H9 (cell line): ENCODE data around the gene STXBP1. TPM values are rescaled to one million over a fixed set of nuclear protein-coding genes. Genes with fewer than 3 reads are reported as not detected.

Experiments used
- DNase-seq: peaks from one replicate; pipeline ENCODE4 v3.0.0-alpha.2; 2017
- H2AFZ ChIP-seq: one replicate; pipeline ENCODE4 v1.6.1; 2013; ENCODE audit warnings: mild to moderate bottlenecking, low read length, control low read depth, moderate library complexity
- H2AK5ac ChIP-seq: 2 replicates; pipeline ENCODE4 v1.6.1; 2013; ENCODE audit warnings: low read length, control low read depth, mixed read lengths; ENCODE audit not compliant: insufficient read length
- H2BK120ac ChIP-seq: one replicate; pipeline ENCODE4 v1.6.1; 2013; ENCODE audit warnings: low read depth, mild to moderate bottlenecking, low read length, control low read depth, inconsistent platforms; ENCODE audit not compliant: poor library complexity, severe bottlenecking
- H2BK12ac ChIP-seq: 2 replicates; pipeline ENCODE4 v1.6.1; 2013; ENCODE audit warnings: low read length, control low read depth, mixed read lengths, low read depth; ENCODE audit not compliant: insufficient read length
- H2BK15ac ChIP-seq: 2 replicates; pipeline ENCODE4 v1.6.1; 2013; ENCODE audit warnings: low read depth, low read length, control low read depth
- H2BK20ac ChIP-seq: one replicate; pipeline ENCODE4 v1.6.1; 2013; ENCODE audit warnings: low read depth, mild to moderate bottlenecking, low read length, control low read depth, inconsistent platforms; ENCODE audit not compliant: poor library complexity, severe bottlenecking
- H2BK5ac ChIP-seq: 2 replicates; pipeline ENCODE4 v1.6.1; 2013; ENCODE audit warnings: low read length, control low read depth, mixed read lengths; ENCODE audit not compliant: insufficient read length
- H3K14ac ChIP-seq: 2 replicates; pipeline ENCODE4 v1.6.1; 2013; ENCODE audit warnings: low read length, control low read depth; ENCODE audit not compliant: insufficient read depth
- H3K18ac ChIP-seq: 2 replicates; pipeline ENCODE4 v1.6.1; 2013; ENCODE audit warnings: low read depth, mild to moderate bottlenecking, mixed read lengths, low read length, control low read depth; ENCODE audit not compliant: insufficient read length
- H3K23ac ChIP-seq: 2 replicates; pipeline ENCODE4 v1.6.1; 2013; ENCODE audit warnings: low read length, control low read depth, mixed read lengths, low read depth; ENCODE audit not compliant: insufficient read length
- H3K23me2 ChIP-seq: 2 replicates; pipeline ENCODE4 v1.6.1; 2013; ENCODE audit warnings: low read depth, mild to moderate bottlenecking, mixed read lengths, low read length, control low read depth; ENCODE audit not compliant: insufficient read length, poor library complexity, severe bottlenecking
- H3K27ac ChIP-seq: 2 replicates; pipeline ENCODE4 v1.5.1; 2013; ENCODE audit warnings: low read length, control low read depth, mixed read lengths, low read depth; ENCODE audit not compliant: insufficient read length
- H3K27me3 ChIP-seq: 2 replicates; pipeline ENCODE4 v1.6.1; 2013; ENCODE audit warnings: low read length, control low read depth, inconsistent platforms; ENCODE audit not compliant: insufficient read depth
- H3K4ac ChIP-seq: 2 replicates; pipeline ENCODE4 v1.6.1; 2013; ENCODE audit warnings: low read depth, mild to moderate bottlenecking, control low read depth, inconsistent platforms, low read length, moderate library complexity
- H3K4me1 ChIP-seq: 2 replicates; pipeline ENCODE4 v1.6.1; 2013; ENCODE audit warnings: low read length, control low read depth, inconsistent platforms; ENCODE audit not compliant: insufficient read depth
- H3K4me2 ChIP-seq: 2 replicates; pipeline ENCODE4 v1.6.1; 2013; ENCODE audit warnings: low read length, control low read depth, mixed read lengths; ENCODE audit not compliant: insufficient read length, insufficient read depth
- H3K56ac ChIP-seq: 2 replicates; pipeline ENCODE4 v1.6.1; 2013; ENCODE audit warnings: low read depth, mild to moderate bottlenecking, mixed read lengths, low read length, control low read depth; ENCODE audit not compliant: insufficient read length
- H3K79me1 ChIP-seq: 2 replicates; pipeline ENCODE4 v1.6.1; 2013; ENCODE audit warnings: low read depth, mild to moderate bottlenecking, moderate library complexity, low read length, control low read depth, inconsistent platforms; ENCODE audit not compliant: insufficient read depth, poor library complexity, severe bottlenecking
- H3K79me2 ChIP-seq: 2 replicates; pipeline ENCODE4 v1.6.1; 2013; ENCODE audit warnings: low read length, control low read depth, inconsistent platforms; ENCODE audit not compliant: insufficient read depth
- H3K9ac ChIP-seq: 2 replicates; pipeline ENCODE4 v1.6.1; 2013; ENCODE audit warnings: low read length, control low read depth, mixed read lengths; ENCODE audit not compliant: insufficient read length; ENCODE audit errors: extremely low read depth
- H3K9me3 ChIP-seq: one replicate; pipeline ENCODE4 v1.6.1; 2013; ENCODE audit warnings: low read depth, low read length, inconsistent platforms; ENCODE audit not compliant: control insufficient read depth
- H3T11ph ChIP-seq: one replicate; pipeline ENCODE4 v1.6.1; 2013; ENCODE audit warnings: mild to moderate bottlenecking, low read length, control low read depth, inconsistent platforms
- H4K20me1 ChIP-seq: one replicate; pipeline ENCODE4 v1.6.1; 2013; ENCODE audit not compliant: control insufficient read depth, insufficient read length, insufficient read depth
- H4K5ac ChIP-seq: 2 replicates; pipeline ENCODE4 v1.6.1; 2013; ENCODE audit warnings: low read depth, mild to moderate bottlenecking, mixed read lengths, low read length, control low read depth; ENCODE audit not compliant: insufficient read length
- H4K8ac ChIP-seq: replicated peaks from 2 replicates; pipeline ENCODE4 v1.6.1; 2013; ENCODE audit warnings: low read length, control low read depth, mixed read lengths, low read depth; ENCODE audit not compliant: insufficient read length
- H4K91ac ChIP-seq: 2 replicates; pipeline ENCODE4 v1.6.1; 2013; ENCODE audit warnings: low read depth, mild to moderate bottlenecking, moderate library complexity, mixed read lengths, low read length, control low read depth; ENCODE audit not compliant: insufficient read length
- H3K27ac Mint-ChIP-seq, 3 experiments: 2 replicates in 2 of 3; 3 replicates in 1 of 3; pipeline ENCODE4 v1.8.0; 2020 to 2021; ENCODE audit warnings: mixed read lengths in 3 of 3, mild to moderate bottlenecking in 1 of 3, moderate library complexity in 1 of 3
- H3K27me3 Mint-ChIP-seq: 2 replicates; pipeline ENCODE4 v1.8.0; 2021; ENCODE audit warnings: low read depth, mild to moderate bottlenecking, moderate library complexity, mixed read lengths
- H3K36me3 Mint-ChIP-seq, 3 experiments: 2 replicates in 2 of 3; 3 replicates in 1 of 3; pipeline ENCODE4 v1.8.0; 2020 to 2021; ENCODE audit warnings: low read depth in 3 of 3, mixed read lengths in 3 of 3; ENCODE audit not compliant: insufficient read depth in 1 of 3
- H3K4me1 Mint-ChIP-seq, 2 experiments: 2 replicates each; pipeline ENCODE4 v1.8.0; 2020; ENCODE audit warnings: mixed read lengths in 2 of 2
- H3K4me3 Mint-ChIP-seq, 2 experiments: 2 replicates in 1 of 2; 3 replicates in 1 of 2; pipeline ENCODE4 v1.8.0; 2020 to 2021; ENCODE audit warnings: mild to moderate bottlenecking in 2 of 2, mixed read lengths in 2 of 2, moderate library complexity in 1 of 2
- H3K9me3 Mint-ChIP-seq, 2 experiments: 2 replicates in 1 of 2; 3 replicates in 1 of 2; pipeline ENCODE4 v1.8.0; 2020; ENCODE audit warnings: mild to moderate bottlenecking in 2 of 2, mixed read lengths in 2 of 2, moderate library complexity in 1 of 2
- WGBS: extraction: QIAGEN DNeasy Blood & Tissue Kit; methylation state at CpG from one replicate; pipeline ENCODE4 v1.1.7; 2013; ENCODE audit warnings: missing lambda C conversion rate, low lambda C conversion rate, mixed read lengths; ENCODE audit not compliant: insufficient read length; ENCODE audit errors: extremely low coverage; 5-methylcytosine and 5-hydroxymethylcytosine counted together
- total RNA-seq: library from RNA; stranded (reverse); gene quantifications from 2 replicates; pipeline ENCODE4 v1.2.1, GENCODE V29; 2021
- TF ChIP-seq, protein P1 (sequence below): fragments of 200-600 bp; sonication (generic); conservative IDR thresholded peaks from 3 replicates; pipeline ENCODE4 v1.8.0; 2021; ENCODE audit warnings: antibody characterized with exemption, mild to moderate bottlenecking

Gene STXBP1
- total RNA-seq, 1 experiment from 2014 or later: 22.3 TPM

- no peak for DNase-seq
- Histone ChIP-seq H3K23ac (no peak overlapping the region), H3K14ac (no peak overlapping the region), H3T11ph (no peak overlapping the region), H3K18ac (no peak overlapping the region), H3K23me2 (no peaks in the 10 kb centered on the region), H2BK120ac (no peak overlapping the region), H3K4ac (no peak overlapping the region), H4K91ac (no peak overlapping the region), H3K9ac (no peak overlapping the region), H2BK20ac (no peak overlapping the region), H2BK15ac (no peak overlapping the region), H3K4me2 (no peak overlapping the region), H2BK12ac (no peak overlapping the region), H3K56ac (no peak overlapping the region), H3K27ac (no peak overlapping the region), H3K79me1 (no peaks in the 10 kb centered on the region), H4K5ac (no peak overlapping the region), H2AFZ (no peak overlapping the region), H2BK5ac (no peak overlapping the region), H4K20me1 (no peaks in the 10 kb centered on the region), H3K27me3 (no peaks in the 10 kb centered on the region), H3K4me1 (peaks cover 2% of the 10 kb centered on the region; the same call in 1 of the 2 replicates), H4K8ac (no peak overlapping the region), H3K9me3 (no peaks in the 10 kb centered on the region), H3K79me2 (no peaks in the 10 kb centered on the region; the same call in 1 of the 2 replicates), H2AK5ac (no peak overlapping the region)
- no peaks in the 10 kb centered on the region for H3K27me3 Mint-ChIP-seq
- no peak overlapping the region for H3K4me3 Mint-ChIP-seq
- TF ChIP-seq, protein P1, sequence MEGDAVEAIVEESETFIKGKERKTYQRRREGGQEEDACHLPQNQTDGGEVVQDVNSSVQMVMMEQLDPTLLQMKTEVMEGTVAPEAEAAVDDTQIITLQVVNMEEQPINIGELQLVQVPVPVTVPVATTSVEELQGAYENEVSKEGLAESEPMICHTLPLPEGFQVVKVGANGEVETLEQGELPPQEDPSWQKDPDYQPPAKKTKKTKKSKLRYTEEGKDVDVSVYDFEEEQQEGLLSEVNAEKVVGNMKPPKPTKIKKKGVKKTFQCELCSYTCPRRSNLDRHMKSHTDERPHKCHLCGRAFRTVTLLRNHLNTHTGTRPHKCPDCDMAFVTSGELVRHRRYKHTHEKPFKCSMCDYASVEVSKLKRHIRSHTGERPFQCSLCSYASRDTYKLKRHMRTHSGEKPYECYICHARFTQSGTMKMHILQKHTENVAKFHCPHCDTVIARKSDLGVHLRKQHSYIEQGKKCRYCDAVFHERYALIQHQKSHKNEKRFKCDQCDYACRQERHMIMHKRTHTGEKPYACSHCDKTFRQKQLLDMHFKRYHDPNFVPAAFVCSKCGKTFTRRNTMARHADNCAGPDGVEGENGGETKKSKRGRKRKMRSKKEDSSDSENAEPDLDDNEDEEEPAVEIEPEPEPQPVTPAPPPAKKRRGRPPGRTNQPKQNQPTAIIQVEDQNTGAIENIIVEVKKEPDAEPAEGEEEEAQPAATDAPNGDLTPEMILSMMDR: no peak
- H3K36me3 Mint-ChIP-seq: no peaks in the 10 kb centered on the region
- H3K9me3 Mint-ChIP-seq: no peaks in the 10 kb centered on the region
- peaks cover 13 to 20% of the 10 kb centered on the region in 2 experiments for H3K4me1 Mint-ChIP-seq
- H3K27ac Mint-ChIP-seq: peak overlapping the region in 2 of 3 experiments; percentile 12 to 94; a peak in 2 of 7 replicates
- WGBS: no CpG with 5 or more reads among the region's 8 CpGs
Measured at GRCh38 chr9:127635201-127635735, 23.2 kb downstream of the STXBP1 start.
